PC-3 (cell line): ENCODE measurements around the gene DMRT1.

Source experiments
- EZH2 ChIP-seq: fragments of 300-600 bp; sonication (generic); IDR thresholded peaks from one replicate; pipeline ENCODE4 v1.6.1; 2017; ENCODE audit warnings: antibody characterized with exemption, mild to moderate bottlenecking, low read length; ENCODE audit not compliant: unreplicated experiment
- TF ChIP-seq, protein P1 (sequence below): fragments of 300-600 bp; sonication (generic); conservative IDR thresholded peaks from 2 replicates; pipeline ENCODE4 v1.5.1; 2017; ENCODE audit warnings: antibody characterized with exemption, low read depth, mild to moderate bottlenecking, low read length

DNA sequence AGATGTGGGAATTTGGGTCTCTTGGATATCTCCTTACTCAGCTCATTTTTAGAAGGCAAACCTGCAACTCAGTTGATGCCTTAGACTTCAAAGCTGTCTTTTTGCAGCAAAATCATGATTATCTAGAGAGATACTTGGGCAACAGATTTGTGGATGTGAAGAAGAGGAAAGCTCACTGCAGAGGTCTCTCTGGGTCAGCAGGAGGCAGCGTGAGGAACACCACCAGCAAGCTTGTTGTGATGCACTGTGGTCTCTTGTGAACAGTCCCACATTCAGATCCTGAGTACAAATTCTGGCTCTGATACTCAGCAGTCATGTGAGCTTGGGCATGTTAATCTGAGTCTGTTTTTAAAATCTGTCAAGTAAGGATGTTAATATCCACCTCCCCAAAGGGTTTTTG, 108.6 kb downstream of the DMRT1 start:
- TF ChIP-seq, protein P1, sequence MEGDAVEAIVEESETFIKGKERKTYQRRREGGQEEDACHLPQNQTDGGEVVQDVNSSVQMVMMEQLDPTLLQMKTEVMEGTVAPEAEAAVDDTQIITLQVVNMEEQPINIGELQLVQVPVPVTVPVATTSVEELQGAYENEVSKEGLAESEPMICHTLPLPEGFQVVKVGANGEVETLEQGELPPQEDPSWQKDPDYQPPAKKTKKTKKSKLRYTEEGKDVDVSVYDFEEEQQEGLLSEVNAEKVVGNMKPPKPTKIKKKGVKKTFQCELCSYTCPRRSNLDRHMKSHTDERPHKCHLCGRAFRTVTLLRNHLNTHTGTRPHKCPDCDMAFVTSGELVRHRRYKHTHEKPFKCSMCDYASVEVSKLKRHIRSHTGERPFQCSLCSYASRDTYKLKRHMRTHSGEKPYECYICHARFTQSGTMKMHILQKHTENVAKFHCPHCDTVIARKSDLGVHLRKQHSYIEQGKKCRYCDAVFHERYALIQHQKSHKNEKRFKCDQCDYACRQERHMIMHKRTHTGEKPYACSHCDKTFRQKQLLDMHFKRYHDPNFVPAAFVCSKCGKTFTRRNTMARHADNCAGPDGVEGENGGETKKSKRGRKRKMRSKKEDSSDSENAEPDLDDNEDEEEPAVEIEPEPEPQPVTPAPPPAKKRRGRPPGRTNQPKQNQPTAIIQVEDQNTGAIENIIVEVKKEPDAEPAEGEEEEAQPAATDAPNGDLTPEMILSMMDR = no peak
- TF ChIP-seq EZH2 = no peak
